C4-2B (cell line): ENCODE results near the gene TMEM106C.
"Not testable (repeated sequence)": the region's sequence is repeated elsewhere in the genome, so short reads cannot be mapped to it uniquely, and the experiment has no call there.

ENCODE experiments used
- H3K27ac ChIP-seq: fragments of 450-650 bp; 2 replicates; pipeline ENCODE4 v1.5.1; 2017
- CTCF ChIP-seq: fragments of 450-650 bp; conservative IDR thresholded peaks from 2 replicates; pipeline ENCODE4 v1.5.1; 2017; ENCODE audit warnings: mild to moderate bottlenecking
- ZFX ChIP-seq: fragments of 450-650 bp; IDR thresholded peaks from 2 replicates; pipeline ENCODE4 v1.6.1; 2017

The TMEM106C gene

DNA sequence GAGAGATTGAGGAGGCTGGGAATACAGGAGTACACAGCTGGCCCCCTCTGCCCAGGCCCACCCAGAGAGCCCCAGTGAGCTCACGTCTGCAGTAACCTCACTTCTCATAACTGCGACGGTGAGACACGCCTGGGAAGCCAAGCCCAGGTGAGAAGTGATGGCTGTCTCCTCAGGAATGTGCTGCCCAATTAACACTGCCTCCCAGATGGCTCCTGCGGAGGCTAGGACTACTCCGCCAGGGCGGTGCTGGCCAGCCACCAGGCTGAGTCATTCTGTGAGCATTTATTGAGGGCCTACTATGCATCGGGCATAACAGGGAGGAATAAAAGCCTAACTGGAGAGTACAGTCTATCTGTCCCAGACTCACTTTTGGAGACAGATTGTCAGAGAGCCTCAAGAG lies 9.3 kb upstream of the TMEM106C start:
- no peak overlapping the region for H3K27ac ChIP-seq
- TF ChIP-seq CTCF = no peak
- no peak for TF ChIP-seq ZFX

DNA sequence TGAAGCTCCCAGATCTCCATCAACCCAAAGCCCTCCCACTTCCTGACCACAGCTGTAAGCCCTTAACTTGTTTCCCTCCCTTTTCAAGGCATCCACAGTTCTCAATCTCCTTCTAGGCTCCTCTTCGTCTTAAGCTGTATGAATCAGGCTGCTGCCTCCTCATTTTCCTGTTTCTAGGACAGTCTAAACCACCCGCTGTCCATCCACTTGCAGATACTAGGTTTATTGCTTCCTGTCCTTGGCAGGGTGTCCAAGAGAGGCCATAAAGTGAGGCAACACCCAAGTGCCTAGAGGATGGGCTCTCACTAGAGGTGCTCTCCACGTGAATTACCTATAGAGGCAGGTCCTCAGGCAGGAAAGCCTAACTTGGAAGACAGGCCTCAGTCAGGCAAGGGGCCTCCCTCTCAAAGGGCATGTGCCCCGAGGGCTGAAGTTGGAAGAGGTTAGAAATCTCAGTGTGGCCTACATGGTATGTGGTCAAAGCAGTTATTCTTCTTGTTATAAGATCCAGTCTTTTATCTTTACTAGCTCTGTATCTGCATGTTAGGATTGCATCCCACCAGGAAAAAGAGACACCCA lies 8.8 kb upstream of the TMEM106C start:
- no peak for TF ChIP-seq CTCF
- TF ChIP-seq ZFX = no peak
- H3K27ac ChIP-seq = no peak overlapping the region

GRCh38 chr12:47955059-47955458 lies 8.3 kb upstream of the TMEM106C start:
- TF ChIP-seq ZFX (no peak), CTCF (no peak)
- H3K27ac ChIP-seq = no peak overlapping the region

DNA sequence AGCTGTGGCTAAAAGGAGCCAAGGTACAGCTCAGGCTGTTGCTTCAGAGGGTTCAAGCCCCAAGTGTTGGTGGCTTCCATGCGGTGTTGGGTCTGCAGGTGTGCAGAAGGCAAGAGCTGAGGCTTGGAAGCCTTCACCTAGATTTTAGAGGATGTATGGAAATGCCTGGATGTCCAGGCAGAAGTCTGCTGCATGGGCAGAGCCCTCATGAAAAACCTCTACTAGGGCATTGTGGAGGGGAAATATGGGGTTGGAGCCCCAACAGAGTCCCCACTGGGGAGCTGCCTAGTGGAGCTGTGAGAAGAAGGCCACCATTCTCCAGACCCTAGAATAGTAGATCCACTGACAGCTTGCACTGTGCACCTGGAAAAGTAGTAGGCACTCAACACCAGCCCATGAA lies 5.7 kb upstream of the TMEM106C start:
- not testable (repeated sequence) for H3K27ac ChIP-seq

DNA sequence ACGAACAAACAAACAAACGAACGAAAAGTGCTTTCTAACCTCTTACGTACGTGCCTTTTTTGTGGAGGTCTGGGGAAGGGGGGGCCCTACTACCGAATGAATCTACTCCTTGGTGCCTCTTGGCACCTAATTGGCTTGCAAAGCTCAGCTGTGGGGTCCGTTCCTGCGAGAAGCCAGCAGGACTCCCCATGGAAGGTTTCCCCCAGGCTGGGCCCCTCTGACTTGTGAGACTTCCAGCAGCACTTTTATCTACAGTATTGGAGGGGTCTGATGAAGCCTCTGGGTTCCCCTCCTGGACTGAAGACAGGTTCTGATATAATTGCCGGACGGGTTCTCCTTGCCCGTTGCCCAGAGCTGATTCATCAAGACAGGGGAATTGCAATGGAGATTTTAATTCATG lies 1.2 kb upstream of the TMEM106C start:
- TF ChIP-seq CTCF (no peak), ZFX (no peak)
- H3K27ac ChIP-seq = no peak overlapping the region

- H3K27ac ChIP-seq = peak overlapping the region; percentile 87
Observed at GRCh38 chr12:47964106-47964728, 821 bp downstream of the TMEM106C start.

GRCh38 chr12:47965581-47965980 lies 2.2 kb downstream of the TMEM106C start:
- H3K27ac ChIP-seq = no peak overlapping the region
- TF ChIP-seq ZFX (no peak), CTCF (no peak)

More at GRCh38 chr12:47964106-47964728, 821 bp downstream of the TMEM106C start:
- TF ChIP-seq ZFX (no peak), CTCF (no peak)
